Stomach smooth muscle (tissue), 2 donors: ENCODE results near the gene LRRC7.
A peak's percentile ranks its signal among the peaks of the same experiment; 100 is the strongest.

Experiments used
- H3K27ac ChIP-seq: one replicate; pipeline ENCODE4 v1.7.0; 2013; ENCODE audit warnings: mild to moderate bottlenecking, low read length, inconsistent platforms
- H3K27me3 ChIP-seq, 2 donors: one replicate each; pipeline ENCODE4 v1.7.0; 2013; ENCODE audit warnings: low read length in 2 of 2; ENCODE audit not compliant: insufficient read depth in 2 of 2, control insufficient read depth in 1 of 2
- H3K36me3 ChIP-seq, 2 donors: one replicate each; pipeline ENCODE4 v1.7.0; 2013; ENCODE audit warnings: low read length in 2 of 2; ENCODE audit not compliant: control insufficient read depth in 2 of 2, insufficient read depth in 2 of 2
- H3K4me1 ChIP-seq: one replicate; pipeline ENCODE4 v1.7.0; 2013; ENCODE audit warnings: low read length; ENCODE audit not compliant: control insufficient read depth, insufficient read depth
- H3K4me3 ChIP-seq, 2 donors: one replicate each; pipeline ENCODE4 v1.7.0; 2013; ENCODE audit warnings: low read length in 2 of 2
- H3K9ac ChIP-seq, 2 donors: one replicate each; pipeline ENCODE4 v1.7.0; 2013; ENCODE audit warnings: low read length in 2 of 2, mild to moderate bottlenecking in 1 of 2
- H3K9me3 ChIP-seq, 2 donors: one replicate each; pipeline ENCODE4 v1.7.0; 2013; ENCODE audit warnings: low read length in 2 of 2; ENCODE audit not compliant: control insufficient read depth in 2 of 2
- donor health status: healthy.
- donor health status: Pancreatic carcinoma.

The LRRC7 gene

GRCh38 chr1:69540052-69540451 lies 27.7 kb upstream of the LRRC7 start:
- H3K4me3 ChIP-seq = no peak overlapping the region
- H3K27me3 ChIP-seq = no peaks in the 10 kb centered on the region
- H3K9me3 ChIP-seq = no peaks in the 10 kb centered on the region
- no peaks in the 10 kb centered on the region for H3K4me1 ChIP-seq
- H3K9ac ChIP-seq = no peak overlapping the region
- H3K27ac ChIP-seq = no peak overlapping the region
- H3K36me3 ChIP-seq = no peaks in the 10 kb centered on the region

GRCh38 chr1:69551476-69552324 lies 16.0 kb upstream of the LRRC7 start:
- Histone ChIP-seq H3K27me3 (no peaks in the 10 kb centered on the region), H3K4me1 (no peaks in the 10 kb centered on the region), H3K4me3 (no peak overlapping the region), H3K9ac (no peak overlapping the region), H3K9me3 (no peaks in the 10 kb centered on the region), H3K27ac (no peak overlapping the region), H3K36me3 (no peaks in the 10 kb centered on the region)

- Histone ChIP-seq H3K9ac (no peak overlapping the region), H3K4me3 (no peak overlapping the region), H3K36me3 (no peaks in the 10 kb centered on the region), H3K27me3 (no peaks in the 10 kb centered on the region), H3K9me3 (no peaks in the 10 kb centered on the region), H3K27ac (no peak overlapping the region), H3K4me1 (no peaks in the 10 kb centered on the region)
Measured at GRCh38 chr1:69553726-69554125, 14.0 kb upstream of the LRRC7 start.

- Histone ChIP-seq H3K9ac (peak overlapping the region in 1 of 2 donors; percentile 58), H3K27ac (no peak overlapping the region), H3K4me3 (peak overlapping the region; percentile 74 to 79), H3K36me3 (no peaks in the 10 kb centered on the region), H3K9me3 (no peaks in the 10 kb centered on the region), H3K4me1 (peaks cover 25% of the 10 kb centered on the region), H3K27me3 (peaks cover 14 to 17% of the 10 kb centered on the region in 2 donors)
Measured at GRCh38 chr1:69568421-69569174, 876 bp downstream of the LRRC7 start.

GRCh38 chr1:69569175-69569541 lies 1.4 kb downstream of the LRRC7 start:
- Histone ChIP-seq H3K36me3 (no peaks in the 10 kb centered on the region), H3K27ac (no peak overlapping the region), H3K4me1 (peaks cover 25% of the 10 kb centered on the region), H3K27me3 (peaks cover 14 to 17% of the 10 kb centered on the region in 2 donors), H3K9me3 (no peaks in the 10 kb centered on the region), H3K4me3 (peak overlapping the region; percentile 74 to 79), H3K9ac (peak overlapping the region in 1 of 2 donors; percentile 58)

- Histone ChIP-seq H3K4me1 (peaks cover 25% of the 10 kb centered on the region), H3K9me3 (no peaks in the 10 kb centered on the region), H3K27ac (no peak overlapping the region), H3K36me3 (no peaks in the 10 kb centered on the region), H3K4me3 (peak overlapping the region; percentile 74 to 79), H3K9ac (peak overlapping the region in 1 of 2 donors; percentile 58), H3K27me3 (peaks cover 14 to 17% of the 10 kb centered on the region in 2 donors)
Measured at GRCh38 chr1:69569576-69570328, 2.0 kb downstream of the LRRC7 start.

- Histone ChIP-seq H3K9ac (no peak overlapping the region), H3K4me1 (peaks cover 25% of the 10 kb centered on the region), H3K36me3 (no peaks in the 10 kb centered on the region), H3K27me3 (peaks cover 14 to 17% of the 10 kb centered on the region in 2 donors), H3K4me3 (no peak overlapping the region), H3K27ac (no peak overlapping the region), H3K9me3 (no peaks in the 10 kb centered on the region)
Measured at GRCh38 chr1:69570356-69570755, 2.6 kb downstream of the LRRC7 start.

- Histone ChIP-seq H3K27ac (no peak overlapping the region), H3K4me1 (peaks cover 17% of the 10 kb centered on the region), H3K27me3 (peaks cover 14 to 17% of the 10 kb centered on the region in 2 donors), H3K36me3 (no peaks in the 10 kb centered on the region), H3K9ac (no peak overlapping the region), H3K9me3 (no peaks in the 10 kb centered on the region), H3K4me3 (no peak overlapping the region)
Measured at GRCh38 chr1:69572921-69573320, 5.2 kb downstream of the LRRC7 start.

GRCh38 chr1:69573911-69574310 lies 6.2 kb downstream of the LRRC7 start:
- Histone ChIP-seq H3K4me3 (no peak overlapping the region), H3K36me3 (no peaks in the 10 kb centered on the region), H3K4me1 (peaks cover 9% of the 10 kb centered on the region), H3K27ac (no peak overlapping the region), H3K9me3 (no peaks in the 10 kb centered on the region), H3K27me3 (peaks cover 11 to 14% of the 10 kb centered on the region in 2 donors), H3K9ac (no peak overlapping the region)

- H3K4me1 ChIP-seq = no peaks in the 10 kb centered on the region
- H3K4me3 ChIP-seq = no peak overlapping the region
- no peak overlapping the region for H3K27ac ChIP-seq
- H3K9me3 ChIP-seq = no peaks in the 10 kb centered on the region
- H3K36me3 ChIP-seq = no peaks in the 10 kb centered on the region
- H3K9ac ChIP-seq = no peak overlapping the region
- no peaks in the 10 kb centered on the region for H3K27me3 ChIP-seq
Measured at GRCh38 chr1:69585666-69586065, 17.9 kb downstream of the LRRC7 start.
